22Rv1 (cell line): Measurements from ENCODE around the gene UBA52.
"Not testable (repeated sequence)": the region's sequence is repeated elsewhere in the genome, so short reads cannot be mapped to it uniquely, and the experiment has no call there.

Experiments
- H3K27ac ChIP-seq: fragments of 450-650 bp; 2 replicates; pipeline ENCODE4 v1.5.1; 2017
- ZFX ChIP-seq: fragments of 450-650 bp; IDR thresholded peaks from 2 replicates; pipeline ENCODE4 v1.6.1; 2017; ENCODE audit warnings: antibody characterized with exemption, borderline replicate concordance
- TF ChIP-seq, protein P1 (sequence below): fragments of 450-650 bp; IDR thresholded peaks from 2 replicates; pipeline ENCODE4 v1.5.1; 2017; ENCODE audit warnings: mild to moderate bottlenecking

The UBA52 gene

GRCh38 chr19:18594824-18595373 lies 23.2 kb downstream of the UBA52 start:
- TF ChIP-seq, protein P1, sequence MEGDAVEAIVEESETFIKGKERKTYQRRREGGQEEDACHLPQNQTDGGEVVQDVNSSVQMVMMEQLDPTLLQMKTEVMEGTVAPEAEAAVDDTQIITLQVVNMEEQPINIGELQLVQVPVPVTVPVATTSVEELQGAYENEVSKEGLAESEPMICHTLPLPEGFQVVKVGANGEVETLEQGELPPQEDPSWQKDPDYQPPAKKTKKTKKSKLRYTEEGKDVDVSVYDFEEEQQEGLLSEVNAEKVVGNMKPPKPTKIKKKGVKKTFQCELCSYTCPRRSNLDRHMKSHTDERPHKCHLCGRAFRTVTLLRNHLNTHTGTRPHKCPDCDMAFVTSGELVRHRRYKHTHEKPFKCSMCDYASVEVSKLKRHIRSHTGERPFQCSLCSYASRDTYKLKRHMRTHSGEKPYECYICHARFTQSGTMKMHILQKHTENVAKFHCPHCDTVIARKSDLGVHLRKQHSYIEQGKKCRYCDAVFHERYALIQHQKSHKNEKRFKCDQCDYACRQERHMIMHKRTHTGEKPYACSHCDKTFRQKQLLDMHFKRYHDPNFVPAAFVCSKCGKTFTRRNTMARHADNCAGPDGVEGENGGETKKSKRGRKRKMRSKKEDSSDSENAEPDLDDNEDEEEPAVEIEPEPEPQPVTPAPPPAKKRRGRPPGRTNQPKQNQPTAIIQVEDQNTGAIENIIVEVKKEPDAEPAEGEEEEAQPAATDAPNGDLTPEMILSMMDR, result no peak
- TF ChIP-seq ZFX, result no peak
- H3K27ac ChIP-seq, result peak overlapping the region; percentile 50

DNA sequence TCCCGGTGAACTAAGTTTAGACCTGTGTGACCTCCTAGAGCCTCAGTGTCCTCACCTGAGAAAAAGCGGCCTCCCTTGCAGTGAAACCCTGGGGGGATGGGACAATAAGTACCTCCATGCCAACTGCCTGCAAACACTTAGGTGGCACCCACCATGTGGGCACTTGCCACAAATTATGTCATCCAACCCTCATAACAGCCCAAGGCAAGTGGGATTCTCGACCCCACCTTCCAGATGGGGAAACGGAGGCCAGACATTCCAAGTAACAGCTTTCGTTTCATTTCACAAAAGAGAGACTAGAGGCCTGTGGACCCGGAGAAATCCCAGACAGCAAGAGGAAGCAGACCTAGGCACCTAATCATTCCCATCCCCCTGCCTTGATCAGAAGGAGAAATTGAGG lies 23.8 kb downstream of the UBA52 start:
- H3K27ac ChIP-seq, result no peak overlapping the region
- no peak for TF ChIP-seq ZFX
- TF ChIP-seq, protein P1, result no peak

DNA sequence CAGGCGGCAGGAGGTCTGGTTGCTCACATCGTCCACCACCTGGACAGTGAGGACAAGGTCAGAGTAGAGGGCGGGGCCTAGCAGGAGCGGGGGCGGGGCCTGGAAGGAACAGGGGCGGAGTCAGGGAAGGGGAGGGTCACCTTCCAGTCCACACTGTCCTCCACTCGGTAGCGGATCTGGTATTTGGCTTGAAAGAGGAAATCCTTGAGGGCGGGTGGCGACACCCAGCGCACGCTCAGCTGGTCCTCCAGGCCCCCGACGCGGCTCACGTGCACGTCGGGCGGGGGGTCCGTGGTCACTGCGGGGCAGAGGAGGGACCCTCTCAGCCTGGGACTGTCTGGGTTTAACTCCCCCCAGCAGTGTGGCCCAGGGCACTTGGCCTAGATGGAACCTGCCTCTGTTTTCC lies 25.1 kb downstream of the UBA52 start:
- TF ChIP-seq ZFX, result no peak
- TF ChIP-seq, protein P1, result peak; percentile 20
- peak overlapping the region; percentile 44 for H3K27ac ChIP-seq

DNA sequence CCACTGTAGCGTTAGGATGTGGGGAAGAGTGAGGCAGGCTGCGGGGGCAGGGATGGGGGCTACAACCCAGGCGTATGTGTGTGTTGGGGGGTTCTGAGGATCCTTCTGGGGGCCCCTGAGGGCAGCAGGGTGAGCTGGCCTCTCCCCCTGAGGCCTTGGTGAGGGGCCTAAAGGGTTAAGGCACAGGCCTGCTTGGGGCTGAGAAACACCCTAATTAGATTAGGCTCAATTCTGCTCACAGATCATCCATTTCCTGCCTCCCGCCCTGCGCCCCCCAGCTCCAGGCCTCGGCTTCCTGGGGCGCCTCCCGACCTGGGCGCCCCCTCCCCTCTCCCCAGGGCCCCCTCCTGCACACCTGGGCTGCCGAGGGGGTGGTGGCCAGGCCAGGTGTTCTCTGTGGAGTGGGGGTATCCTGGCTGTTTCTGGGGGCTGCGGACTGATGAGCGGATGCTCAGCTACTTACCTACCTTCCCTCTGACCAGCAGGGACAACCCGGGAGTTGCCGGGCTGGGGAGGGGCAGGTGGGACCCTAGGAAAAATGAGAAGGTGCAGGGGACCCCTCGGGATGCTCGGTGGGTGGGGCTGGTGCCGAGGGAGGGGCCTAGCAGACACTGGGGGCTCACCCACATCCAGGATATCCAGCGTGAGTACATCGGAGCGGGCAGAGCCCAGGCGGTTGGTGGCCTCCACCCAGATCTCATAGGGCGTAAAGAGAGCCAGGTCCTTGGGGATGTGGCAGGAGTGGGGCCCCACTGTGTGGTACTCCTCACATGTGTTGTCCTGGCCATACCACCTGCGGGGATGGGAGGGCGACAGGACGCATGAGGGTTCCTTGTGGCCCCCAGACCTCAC lies 26.4 kb downstream of the UBA52 start:
- TF ChIP-seq ZFX, result no peak
- TF ChIP-seq, protein P1, result no peak
- no peak overlapping the region for H3K27ac ChIP-seq

GRCh38 chr19:18599485-18599884 lies 27.8 kb downstream of the UBA52 start:
- H3K27ac ChIP-seq, result no peak overlapping the region
- TF ChIP-seq ZFX, result no peak
- TF ChIP-seq, protein P1, result no peak

DNA sequence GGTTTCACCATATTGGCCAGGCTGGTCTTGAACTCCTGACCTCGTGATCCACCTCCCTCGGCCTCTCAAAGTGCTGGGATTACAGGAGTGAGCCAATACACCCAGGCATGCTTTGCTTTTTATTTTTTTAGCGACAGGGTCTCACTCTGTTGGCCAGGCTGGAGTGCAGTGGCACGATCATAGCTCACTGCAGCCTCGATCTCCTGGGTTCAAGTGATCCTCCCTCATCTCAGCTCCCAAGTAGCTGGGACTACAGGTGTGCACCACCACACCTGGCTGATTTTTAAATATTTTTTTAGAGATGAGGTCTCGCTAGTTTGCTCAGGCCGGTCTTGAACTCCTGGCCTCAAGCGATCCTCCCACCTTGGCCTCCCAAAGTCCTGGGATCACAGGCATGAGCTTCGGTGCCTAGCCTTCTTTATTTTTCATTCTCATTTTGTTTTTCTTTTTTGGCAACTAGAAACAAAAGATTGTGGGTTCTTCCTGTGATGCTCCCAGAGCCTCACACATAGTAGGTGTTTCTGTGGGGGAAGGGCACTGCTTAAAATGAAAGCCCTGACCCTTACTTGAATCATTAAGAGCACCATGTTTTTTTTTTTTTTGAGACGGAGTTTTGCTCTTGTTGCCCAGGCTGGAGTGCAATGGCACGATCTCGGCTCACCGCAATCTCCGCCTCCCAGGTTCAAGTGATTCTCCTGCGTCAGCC lies 29.2 kb downstream of the UBA52 start:
- not testable (repeated sequence) for H3K27ac ChIP-seq

DNA sequence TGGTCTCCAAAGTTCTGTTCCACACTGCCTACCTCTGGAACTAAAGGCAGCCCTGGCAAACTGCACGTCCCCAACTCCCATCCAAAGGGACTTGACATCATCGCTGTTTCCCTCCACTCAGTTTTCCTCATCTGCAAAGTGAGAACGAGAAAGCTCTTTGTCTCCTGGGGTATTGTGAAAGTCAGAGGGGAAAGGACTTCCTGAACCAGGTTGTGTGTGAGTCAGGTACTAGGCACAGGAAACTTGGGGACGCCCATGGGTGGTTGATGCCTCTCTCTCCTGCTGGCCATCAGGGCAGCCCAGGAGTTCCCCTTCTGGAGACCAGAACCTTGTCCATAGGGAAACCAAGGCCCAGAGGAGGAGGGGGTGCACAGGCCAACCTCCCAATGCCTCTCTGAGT lies 30.2 kb downstream of the UBA52 start:
- H3K27ac ChIP-seq, result no peak overlapping the region

More for the DNA sequence above, 30.2 kb downstream of the UBA52 start:
- TF ChIP-seq, protein P1, result no peak
- no peak for TF ChIP-seq ZFX
